Cardiac fibroblast (primary cell): ENCODE results near the gene HK1.

ENCODE experiments used
- DNase-seq, 2 donors: peaks; one replicate each; pipeline versions ENCODE4 v3.0.0 to v3.0.0-alpha.2; 2010; ENCODE audit warnings: low read depth in 2 of 2
- H3K4me3 ChIP-seq, 2 donors: replicated peaks in 1 of 2; 1 replicate in 1 of 2; 2 replicates in 1 of 2; pipeline ENCODE4 v1.5.1; 2011; ENCODE audit warnings: low read depth in 2 of 2, low read length in 2 of 2, mild to moderate bottlenecking in 2 of 2, moderate library complexity in 1 of 2
- TF ChIP-seq, protein P1 (sequence below): IDR thresholded peaks from one replicate; pipeline ENCODE4 v1.5.1; 2011; ENCODE audit warnings: low read depth, mild to moderate bottlenecking, low read length, inconsistent platforms

HK1 gene

DNA sequence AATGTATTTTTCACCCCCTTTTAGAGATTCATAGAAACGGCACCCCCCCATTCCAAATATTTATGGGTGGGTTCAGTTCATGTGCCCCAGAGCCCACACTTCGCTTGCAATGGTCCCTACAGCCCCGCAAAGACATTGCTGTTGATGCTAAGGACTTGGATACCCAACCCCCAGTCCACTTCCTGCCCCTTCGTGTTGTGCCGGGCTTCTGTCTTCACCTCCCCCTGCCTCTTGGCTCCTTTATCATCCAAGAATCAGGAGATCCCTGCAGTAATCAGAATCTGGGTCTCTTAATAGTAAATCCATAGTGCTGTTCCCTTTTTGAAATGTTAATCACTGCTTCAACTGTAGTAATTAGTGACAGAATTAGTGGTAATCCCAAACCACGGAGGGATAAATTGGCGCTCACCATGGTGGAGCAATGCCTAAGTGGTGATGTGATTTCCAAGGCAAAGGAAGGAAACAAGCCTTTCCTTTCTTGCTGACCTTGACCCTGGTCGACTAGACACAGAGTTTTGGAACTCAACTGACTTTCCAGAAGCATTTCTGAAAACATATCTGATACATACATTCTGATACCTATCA, 67.7 kb downstream of the HK1 start:
- TF ChIP-seq, protein P1, sequence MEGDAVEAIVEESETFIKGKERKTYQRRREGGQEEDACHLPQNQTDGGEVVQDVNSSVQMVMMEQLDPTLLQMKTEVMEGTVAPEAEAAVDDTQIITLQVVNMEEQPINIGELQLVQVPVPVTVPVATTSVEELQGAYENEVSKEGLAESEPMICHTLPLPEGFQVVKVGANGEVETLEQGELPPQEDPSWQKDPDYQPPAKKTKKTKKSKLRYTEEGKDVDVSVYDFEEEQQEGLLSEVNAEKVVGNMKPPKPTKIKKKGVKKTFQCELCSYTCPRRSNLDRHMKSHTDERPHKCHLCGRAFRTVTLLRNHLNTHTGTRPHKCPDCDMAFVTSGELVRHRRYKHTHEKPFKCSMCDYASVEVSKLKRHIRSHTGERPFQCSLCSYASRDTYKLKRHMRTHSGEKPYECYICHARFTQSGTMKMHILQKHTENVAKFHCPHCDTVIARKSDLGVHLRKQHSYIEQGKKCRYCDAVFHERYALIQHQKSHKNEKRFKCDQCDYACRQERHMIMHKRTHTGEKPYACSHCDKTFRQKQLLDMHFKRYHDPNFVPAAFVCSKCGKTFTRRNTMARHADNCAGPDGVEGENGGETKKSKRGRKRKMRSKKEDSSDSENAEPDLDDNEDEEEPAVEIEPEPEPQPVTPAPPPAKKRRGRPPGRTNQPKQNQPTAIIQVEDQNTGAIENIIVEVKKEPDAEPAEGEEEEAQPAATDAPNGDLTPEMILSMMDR: no peak
- DNase-seq: peak; percentile 32 to 39
- H3K4me3 ChIP-seq: no peak overlapping the region

DNA sequence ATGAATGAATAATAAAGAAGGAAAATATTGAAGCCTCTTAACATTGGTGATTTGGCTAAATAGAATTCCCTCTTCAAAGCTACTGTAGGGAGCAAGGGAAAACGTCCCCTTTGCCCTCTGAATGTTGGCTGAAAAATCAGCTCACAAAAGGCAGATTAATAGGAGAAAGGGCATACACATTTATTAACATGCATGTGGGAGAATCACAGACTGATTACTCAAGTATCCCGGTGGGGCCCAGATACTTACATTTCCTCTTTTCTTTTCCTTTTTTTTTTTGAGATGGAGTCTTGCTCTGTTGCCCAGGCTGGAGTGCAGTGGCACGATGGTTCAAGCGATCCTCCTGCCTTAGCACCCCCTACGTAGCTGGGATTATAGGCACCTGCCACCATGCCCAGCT, 68.5 kb downstream of the HK1 start:
- DNase-seq: no peak
- H3K4me3 ChIP-seq: no peak overlapping the region
- TF ChIP-seq, protein P1: no peak

DNA sequence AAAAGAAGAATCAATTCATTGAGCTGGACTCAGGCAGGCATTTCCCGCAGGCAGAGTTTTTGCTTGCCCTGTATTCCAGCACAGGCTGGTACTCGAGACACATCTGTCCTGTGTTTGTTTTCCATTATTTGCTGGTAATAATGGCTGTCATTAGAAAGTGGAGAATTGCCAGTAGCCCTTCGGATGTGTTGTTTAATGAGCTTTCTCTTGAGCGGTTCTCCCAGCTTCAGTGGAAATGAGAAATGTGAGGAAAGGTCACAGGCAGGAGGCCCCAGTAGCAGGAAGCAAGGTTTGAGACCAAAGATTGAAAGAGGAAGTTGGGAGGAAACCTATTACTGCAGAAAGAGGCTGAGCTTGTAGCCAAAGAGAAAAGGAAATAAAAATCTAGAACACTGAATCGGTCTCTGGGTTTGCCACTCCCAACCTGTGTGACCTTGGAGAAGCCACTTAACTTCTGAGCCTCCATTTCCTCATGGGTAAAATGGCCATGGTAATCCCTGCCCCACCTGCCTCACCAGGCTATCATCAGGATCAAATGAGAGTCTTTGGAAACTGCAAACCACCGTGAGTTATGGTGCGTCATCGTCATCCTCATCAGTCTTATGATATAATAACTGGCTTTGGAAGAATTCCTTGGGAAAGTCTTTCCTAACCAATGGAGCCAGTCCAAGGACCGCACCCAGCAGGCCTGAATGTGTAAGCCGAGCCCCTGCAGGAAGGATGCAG, 70.7 kb downstream of the HK1 start:
- peak; percentile 93 to 97 for DNase-seq
- H3K4me3 ChIP-seq: no peak overlapping the region
- TF ChIP-seq, protein P1: no peak

DNA sequence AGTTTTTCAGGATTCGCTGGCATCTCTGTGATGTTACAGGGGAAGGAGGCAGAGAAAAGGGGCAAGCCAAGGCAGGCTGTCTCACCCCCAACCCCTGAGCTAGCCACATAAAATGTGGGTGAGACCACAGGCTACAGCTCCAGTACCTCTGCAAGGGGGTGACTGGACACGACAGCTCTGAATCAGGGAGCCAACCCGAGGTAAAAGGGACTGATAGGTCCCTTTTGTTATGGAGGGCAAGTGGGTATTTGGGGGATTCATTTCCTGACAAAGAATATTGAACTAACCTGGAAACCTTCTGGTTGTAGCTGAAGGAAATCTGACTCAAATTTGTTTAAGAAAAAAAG, 71.2 kb downstream of the HK1 start:
- no peak for DNase-seq
- TF ChIP-seq, protein P1: no peak
- H3K4me3 ChIP-seq: no peak overlapping the region

DNA sequence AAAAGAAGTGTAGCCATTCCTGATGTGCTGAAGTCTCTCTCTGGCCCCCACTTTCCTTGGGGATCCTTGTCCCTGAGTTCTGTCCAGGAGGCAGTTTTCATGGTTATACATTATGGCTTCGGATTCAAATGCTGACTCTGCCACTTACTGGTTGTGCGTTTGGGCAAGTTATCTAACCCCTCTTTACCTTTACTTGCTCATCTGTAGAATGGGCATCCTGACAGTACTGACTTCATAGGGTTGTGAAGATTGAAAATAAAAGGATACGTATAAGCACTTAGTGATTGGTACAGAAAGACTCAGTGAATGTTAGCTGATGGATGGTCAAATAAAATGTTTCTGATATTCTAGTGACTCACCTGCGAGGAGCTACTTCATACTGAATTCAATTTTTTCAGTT, 73.3 kb downstream of the HK1 start:
- no peak overlapping the region for H3K4me3 ChIP-seq
- TF ChIP-seq, protein P1: no peak

DNA sequence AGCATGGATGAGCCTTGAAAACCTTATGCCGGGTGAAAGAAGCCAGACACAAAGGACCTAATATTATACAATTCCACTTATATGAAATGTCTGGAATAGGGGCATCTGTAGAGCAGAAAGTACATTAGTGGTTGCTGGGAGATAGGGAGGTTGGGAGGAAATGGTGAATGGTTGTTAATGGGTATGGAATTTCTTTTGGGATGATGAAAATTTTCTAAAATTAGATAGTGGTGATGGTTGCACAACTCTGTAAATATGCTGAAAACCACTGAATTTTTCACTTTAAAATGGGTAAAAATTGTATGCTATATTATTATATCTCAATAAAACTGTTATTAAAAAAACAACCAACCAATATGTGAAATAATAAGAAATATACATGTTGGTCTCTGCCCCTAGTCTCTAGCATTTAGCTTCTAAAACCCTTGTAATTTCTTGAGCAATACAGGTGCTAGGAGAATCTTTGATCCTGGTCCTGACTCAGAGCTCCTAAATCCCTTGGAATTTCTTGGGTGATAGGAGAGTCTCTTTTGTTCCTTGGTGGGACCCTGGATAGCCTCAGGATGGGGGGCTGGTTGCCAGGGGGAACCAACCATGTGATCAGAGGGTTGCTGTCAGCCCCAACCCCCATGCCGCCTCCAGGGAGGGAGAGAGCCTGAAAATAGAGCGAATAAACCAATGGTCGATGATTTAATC, 74.4 kb downstream of the HK1 start:
- TF ChIP-seq, protein P1: no peak
- H3K4me3 ChIP-seq: no peak overlapping the region
- peak; percentile 72 to 80 for DNase-seq

More for the DNA sequence above, 73.3 kb downstream of the HK1 start:
- DNase-seq: no peak
